Astrocyte of the cerebellum (primary cell): ENCODE data around the gene PCED1B.

Experiments
- DNase-seq: peaks from one replicate; pipeline ENCODE4 v3.0.0-alpha.2; 2011; ENCODE audit warnings: low read depth
- H3K4me3 ChIP-seq: 2 replicates; pipeline ENCODE4 v1.5.1; 2011; ENCODE audit warnings: mild to moderate bottlenecking, low read depth, low read length, moderate library complexity
- CTCF ChIP-seq: IDR thresholded peaks from 2 replicates; pipeline ENCODE4 v1.5.1; 2012; ENCODE audit warnings: low read length, low read depth, moderate library complexity, mild to moderate bottlenecking; ENCODE audit errors: missing control alignments
- in situ Hi-C: cut with HindIII; loops from 2 replicates; pipeline ENCODE4 v1.10.0; 2017; ENCODE audit warnings: low sequenced_read_pairs

PCED1B gene

GRCh38 chr12:47206450-47207339, 127.3 kb downstream of the PCED1B start:
- no peak for TF ChIP-seq CTCF
- no peak for DNase-seq
- no peak overlapping the region for H3K4me3 ChIP-seq
- in situ Hi-C loops, result no loop called here

- no peak for DNase-seq
- no peak overlapping the region for H3K4me3 ChIP-seq
- in situ Hi-C loops, result no loop called here
- no peak for TF ChIP-seq CTCF
These were observed 127.9 kb downstream of the PCED1B start for GRCh38 chr12:47207340-47207717.

- TF ChIP-seq CTCF, result no peak
- DNase-seq, result no peak
- no peak overlapping the region for H3K4me3 ChIP-seq
- in situ Hi-C loops, result no loop called here
These were observed 128.4 kb downstream of the PCED1B start for GRCh38 chr12:47207829-47208248.

- in situ Hi-C loops, result no loop called here
These were observed 129.6 kb downstream of the PCED1B start for GRCh38 chr12:47209014-47209413.

GRCh38 chr12:47210776-47211175, 131.4 kb downstream of the PCED1B start:
- DNase-seq, result no peak
- in situ Hi-C loops, result no loop called here
- no peak overlapping the region for H3K4me3 ChIP-seq
- TF ChIP-seq CTCF, result no peak

More at GRCh38 chr12:47209014-47209413, 129.6 kb downstream of the PCED1B start:
- TF ChIP-seq CTCF, result no peak
- no peak for DNase-seq
- H3K4me3 ChIP-seq, result no peak overlapping the region

GRCh38 chr12:47212701-47213039, 133.2 kb downstream of the PCED1B start:
- in situ Hi-C loops, result no loop called here
- no peak for TF ChIP-seq CTCF
- no peak for DNase-seq
- H3K4me3 ChIP-seq, result no peak overlapping the region
